ENCODE data around the gene TNS3.

GRCh38 chr7:47288060-47288459, 293.9 kb downstream of the TNS3 start:
- TF ChIP-seq CTCF (IDR thresholded peaks at IDR 0.05): no peak
- no peak; the same call in 1 of the 2 replicates for TF ChIP-seq POLR2AphosphoS5 (IDR thresholded peaks at IDR 0.05; ENCODE audit: low read depth, low read length)
- TF ChIP-seq TCF7L2 (IDR thresholded peaks at IDR 0.05; ENCODE audit: low read depth, low read length): no peak
- TF ChIP-seq REST (IDR thresholded peaks at IDR 0.05; ENCODE audit: insufficient read depth in 1 of 2, low read depth in 2 of 2, low read length in 1 of 2): no peak
